GM12878 (cell line): Measurements from ENCODE around the gene SPAG16. TPM values are rescaled to one million over a fixed set of nuclear protein-coding genes. Genes with fewer than 3 reads are reported as not detected.

ENCODE experiments used
- ATAC-seq: fragments of 200-7000 bp; cut with Tn5 transposase; 3 replicates; pipeline ENCODE4 v1.9.1; 2020; ENCODE audit warnings: mild to moderate bottlenecking, moderate library complexity
- BruUV-seq: library from RNA; stranded (reverse); fragments of 400-500 nt; replicated peaks from 2 replicates; lab custom pipeline; 2021; lab: Mats Ljungman, UMichigan
- CTCF ChIA-PET: fragments of 300-600 bp; sonication (Branson Sonifier 250); formaldehyde crosslinking; extraction: SDS; loops from one replicate; lab custom pipeline; 2021; ENCODE audit warnings: inconsistent platforms; lab: Yijun Ruan, JAX
- POLR2A ChIA-PET: fragments of 350-600 bp; formaldehyde crosslinking; extraction: SDS; loops from one replicate; lab custom pipeline; 2021; ENCODE audit warnings: inconsistent platforms; lab: Charles Lee
- RAD21 ChIA-PET: fragments of 300-600 bp; sonication (Branson Sonifier 250); formaldehyde crosslinking; loops from one replicate; lab custom pipeline; 2023; ENCODE audit warnings: antibody characterized with exemption; ENCODE audit not compliant: unreplicated experiment; lab: Charles Lee
- SMC1A ChIA-PET: fragments of 300-600 bp; sonication (Branson Sonifier 250); formaldehyde crosslinking; loops from one replicate; lab custom pipeline; 2023; ENCODE audit not compliant: unreplicated experiment, uncharacterized antibody; lab: Charles Lee
- DNase-seq: peaks from one replicate; pipeline ENCODE4 v3.0.0-alpha.2; 2011; ENCODE audit warnings: low read depth, low spot score
- FAIRE-seq: peaks from 3 replicates; lab custom pipeline; 2011; peaks lifted over from hg19 to GRCh38; lab: Jason Lieb, UNC
- H2AFZ ChIP-seq: 2 replicates; pipeline ENCODE4 v1.6.0; 2011; ENCODE audit warnings: low read depth, low read length, control low read depth; ENCODE audit not compliant: control insufficient read depth
- H3K27ac ChIP-seq: 2 replicates; pipeline ENCODE4 v1.5.1; 2011; ENCODE audit warnings: control low read depth; ENCODE audit not compliant: control insufficient read depth, insufficient read depth
- H3K27me3 ChIP-seq, 2 experiments: replicated peaks in 1 of 2; 2 replicates each; pipeline versions ENCODE4 v1.6.0 to v1.6.1; 2011; ENCODE audit warnings: low read length in 1 of 2; ENCODE audit not compliant: control insufficient read depth in 2 of 2, insufficient read depth in 2 of 2
- H3K36me3 ChIP-seq, 2 experiments: 2 replicates each; pipeline ENCODE4 v1.5.1; 2011; ENCODE audit warnings: low read length in 1 of 2; ENCODE audit not compliant: control insufficient read depth in 2 of 2, insufficient read depth in 2 of 2
- H3K4me1 ChIP-seq: 2 replicates; pipeline ENCODE4 v1.6.1; 2011; ENCODE audit warnings: mild to moderate bottlenecking, low read length, moderate library complexity, mixed read lengths; ENCODE audit not compliant: control insufficient read depth, insufficient read depth
- H3K4me2 ChIP-seq: 2 replicates; pipeline ENCODE4 v1.6.0; 2011; ENCODE audit warnings: control low read depth; ENCODE audit not compliant: control insufficient read depth, insufficient read depth
- H3K4me3 ChIP-seq: fragments of 200-600 bp; sonication (generic); 2 replicates; pipeline ENCODE4 v1.5.1; 2016
- H3K79me2 ChIP-seq: 2 replicates; pipeline ENCODE4 v1.6.0; 2011; ENCODE audit warnings: low read length; ENCODE audit not compliant: control insufficient read depth, insufficient read depth
- H3K9ac ChIP-seq: 2 replicates; pipeline ENCODE4 v1.8.0; 2011; ENCODE audit warnings: low read length, control low read depth, mixed read lengths; ENCODE audit not compliant: control insufficient read depth, insufficient read depth
- H3K9me3 ChIP-seq: replicated peaks from 3 replicates; pipeline ENCODE4 v1.5.1; 2011; ENCODE audit warnings: mild to moderate bottlenecking, low read length; ENCODE audit not compliant: control insufficient read depth, insufficient read depth
- H4K20me1 ChIP-seq: 2 replicates; pipeline ENCODE4 v1.6.0; 2011; ENCODE audit not compliant: control insufficient read depth, insufficient read depth
- BACH1 ChIP-seq: fragments of 450-650 bp; IDR thresholded peaks from 2 replicates; pipeline ENCODE4 v1.6.1; 2017; ENCODE audit warnings: mild to moderate bottlenecking, borderline replicate concordance
- CBX3 ChIP-seq: fragments of 200-600 bp; sonication (generic); IDR thresholded peaks from 2 replicates; pipeline ENCODE4 v1.6.1; 2016; ENCODE audit warnings: low read depth, borderline replicate concordance
- EED ChIP-seq: sonication (generic); IDR thresholded peaks from 2 replicates; pipeline ENCODE4 v1.6.1; 2016; ENCODE audit warnings: antibody characterized with exemption, low read depth
- ESRRA ChIP-seq: IDR thresholded peaks from 2 replicates; pipeline ENCODE4 v1.6.1; 2012; ENCODE audit warnings: mild to moderate bottlenecking, low read length, improper control_type of control experiment
- ETV6 ChIP-seq, 2 experiments: fragments of 450-650 bp in 1 of 2; IDR thresholded peaks in 1 of 2; conservative IDR thresholded peaks in 1 of 2; 2 replicates each; pipeline ENCODE4 v1.6.1; 2014; ENCODE audit warnings: antibody characterized with exemption in 1 of 2, borderline replicate concordance in 1 of 2, low read depth in 1 of 2, mild to moderate bottlenecking in 1 of 2, moderate library complexity in 1 of 2
- HDAC2 ChIP-seq: fragments of 200-600 bp; sonication (generic); IDR thresholded peaks from 2 replicates; pipeline ENCODE4 v1.6.1; 2017
- IKZF1 ChIP-seq: fragments of 450-650 bp; conservative IDR thresholded peaks from 2 replicates; pipeline ENCODE4 v1.6.1; 2017; ENCODE audit warnings: antibody characterized with exemption, mild to moderate bottlenecking
- JUND ChIP-seq: IDR thresholded peaks from 2 replicates; pipeline ENCODE4 v1.6.1; 2012; ENCODE audit warnings: low read depth, mild to moderate bottlenecking, low read length, improper control_type of control experiment, moderate library complexity
- KLF5 ChIP-seq: fragments of 450-650 bp; IDR thresholded peaks from 2 replicates; pipeline ENCODE4 v1.6.1; 2014; ENCODE audit warnings: mild to moderate bottlenecking; ENCODE audit not compliant: partially characterized antibody
- MXI1 ChIP-seq: fragments of 150-350 bp; IDR thresholded peaks from 2 replicates; pipeline ENCODE4 v1.6.1; 2011; ENCODE audit warnings: low read depth, mild to moderate bottlenecking, inconsistent platforms, low read length, improper control_type of control experiment
- NKRF ChIP-seq: fragments of 450-650 bp; conservative IDR thresholded peaks from 2 replicates; pipeline ENCODE4 v1.6.1; 2017; ENCODE audit warnings: mild to moderate bottlenecking, moderate library complexity
- POLR2AphosphoS5 ChIP-seq: IDR thresholded peaks from 2 replicates; pipeline ENCODE4 v1.6.1; 2011; ENCODE audit warnings: mild to moderate bottlenecking, low read length, inconsistent platforms
- RBBP5 ChIP-seq: fragments of 200-600 bp; sonication (generic); conservative IDR thresholded peaks from 2 replicates; pipeline ENCODE4 v1.6.1; 2016
- SP1 ChIP-seq: IDR thresholded peaks from one replicate; pipeline ENCODE4 v1.6.1; 2011; ENCODE audit warnings: low read depth, low read length
- SREBF2 ChIP-seq: IDR thresholded peaks from 2 replicates; pipeline ENCODE4 v1.6.1; 2012; ENCODE audit warnings: mild to moderate bottlenecking, low read length
- TCF3 ChIP-seq: IDR thresholded peaks from 2 replicates; pipeline ENCODE4 v1.6.1; 2012; ENCODE audit warnings: low read depth, mild to moderate bottlenecking, low read length, borderline replicate concordance; ENCODE audit not compliant: insufficient read depth
- USF2 ChIP-seq: IDR thresholded peaks from 2 replicates; pipeline ENCODE4 v1.6.1; 2011; ENCODE audit warnings: low read depth, low read length, improper control_type of control experiment, borderline replicate concordance
- ZNF207 ChIP-seq: fragments of 450-650 bp; IDR thresholded peaks from 2 replicates; pipeline ENCODE4 v1.6.1; 2014; ENCODE audit warnings: antibody characterized with exemption, mild to moderate bottlenecking, borderline replicate concordance
- ZNF217 ChIP-seq: fragments of 450-650 bp; IDR thresholded peaks from 2 replicates; pipeline ENCODE4 v1.6.1; 2017; ENCODE audit warnings: antibody characterized with exemption, mild to moderate bottlenecking
- WGBS: methylation state at CpG from one replicate; pipeline ENCODE4 v1.1.6; 2016; ENCODE audit warnings: low lambda C conversion rate; ENCODE audit not compliant: insufficient replicate concordance, insufficient coverage; ENCODE audit errors: missing lambda C conversion rate; 5-methylcytosine and 5-hydroxymethylcytosine counted together
- in situ Hi-C: fragments of 300-500 bp; cut with MboI; formaldehyde crosslinking; loops from 9 replicates; pipeline ENCODE4 v1.14.3; 2018; ENCODE audit warnings: mixed read lengths
- intact Hi-C: fragments of 100-400 bp; cut with micrococcal nuclease; formaldehyde crosslinking; loops from one replicate; pipeline ENCODE4 v1.14.2; 2022; ENCODE audit not compliant: unreplicated experiment
- polyA plus RNA-seq, 11 experiments: library from polyadenylated mRNA; depleted of rRNA in 4 of 11; unstranded in 6 of 11; stranded (reverse) in 5 of 11; fragments of >200 nt; fragmentation: Nextera tagmentation in 4 of 11; fragmentation: Illumina TruSeq in 1 of 11; extraction: Ambion mirVana in 4 of 11; extraction: Trizol in 1 of 11; gene quantifications; 1 replicate in 1 of 11; 2 replicates in 10 of 11; pipeline versions ENCODE4 v1.2.1 to v1.2.3, GENCODE V29; 2011 to 2016; ENCODE audit warnings: inconsistent platforms in 2 of 11, missing spikeins in 2 of 11, low read depth in 1 of 11
- total RNA-seq, 4 experiments: library from RNA; depleted of rRNA in 3 of 4; stranded (reverse); fragments of >200 nt in 3 of 4; fragmentation: Illumina TruSeq in 1 of 4; extraction: Trizol in 1 of 4; gene quantifications; 2 replicates each; pipeline versions ENCODE4 v1.2.1 to v1.2.3, GENCODE V29; 2013 to 2021
- TF ChIP-seq, protein P1 (sequence below): fragments of 450-650 bp; IDR thresholded peaks from 2 replicates; pipeline ENCODE4 v1.6.1; 2014; ENCODE audit warnings: mild to moderate bottlenecking

Gene SPAG16
- total and polyA plus RNA-seq, 10 of the 15 experiments (the other 5 are each of a cell fraction or from before 2014, with no cell fraction given), result 6.0 to 25.0 (median 15.2) TPM

DNA sequence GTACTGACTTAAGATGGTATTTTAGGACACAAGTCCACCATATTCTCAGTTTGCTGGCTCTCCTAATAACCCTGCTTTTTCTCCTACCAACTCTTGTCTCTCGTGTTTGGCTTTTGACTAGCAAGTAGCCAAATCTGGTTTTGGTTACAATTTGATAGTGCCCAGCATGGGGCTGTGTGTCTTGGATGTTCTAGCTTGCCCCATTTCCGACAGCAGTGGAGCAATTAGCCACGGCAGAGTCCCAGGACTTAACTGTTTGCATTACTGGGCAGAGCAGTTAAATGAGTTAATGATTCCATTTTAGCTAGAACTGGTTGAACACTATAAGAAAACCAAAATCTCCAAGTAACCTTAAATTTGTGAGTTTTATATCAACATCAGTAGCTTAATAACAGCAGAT is 18.6 kb upstream of the SPAG16 start (continued):
- TF ChIP-seq CBX3 (no peak), USF2 (no peak), ZNF207 (no peak), IKZF1 (no peak), JUND (no peak), BACH1 (no peak)

DNA sequence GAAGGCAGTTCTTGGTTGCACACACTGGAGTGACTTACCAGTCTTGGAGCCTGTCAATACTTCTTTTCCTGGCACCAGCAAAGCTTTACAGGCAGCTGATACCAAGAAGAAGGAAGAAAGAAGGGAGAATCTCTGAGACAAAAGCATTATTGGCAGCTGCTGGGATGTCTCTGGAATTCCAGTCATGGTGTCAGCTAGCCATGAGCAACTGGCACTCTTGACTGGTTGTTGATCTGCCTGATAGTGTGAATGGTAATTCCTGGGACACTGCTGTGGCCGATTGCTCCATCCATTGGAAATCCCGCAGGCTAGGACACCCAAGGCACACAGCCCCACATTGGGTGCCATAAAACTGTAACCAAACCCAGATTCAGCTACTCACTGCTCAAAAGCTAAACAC is 17.8 kb upstream of the SPAG16 start:
- in situ Hi-C loops, result no loop called here
- Histone ChIP-seq H3K4me2 (no peak overlapping the region), H3K4me1 (no peaks in the 10 kb centered on the region), H3K79me2 (no peaks in the 10 kb centered on the region), H2AFZ (no peak overlapping the region), H3K9me3 (no peaks in the 10 kb centered on the region), H4K20me1 (no peaks in the 10 kb centered on the region), H3K9ac (no peak overlapping the region), H3K27me3 (no peaks in the 10 kb centered on the region), H3K36me3 (no peaks in the 10 kb centered on the region), H3K27ac (no peak overlapping the region), H3K4me3 (no peak overlapping the region)
- BruUV-seq, result no TSS peak
- RAD21 ChIA-PET, result no interaction called here
- FAIRE-seq, result no peak
- CTCF ChIA-PET, result no interaction called here
- intact Hi-C loops, result no loop called here
- 97% methylated on average over 2 of the region's 2 CpGs for WGBS
- DNase-seq, result no peak
- ATAC-seq, result no peak
- POLR2A ChIA-PET, result no interaction called here
- SMC1A ChIA-PET, result interaction anchor here (0.7 to 1.3 kb wide), 3 partner anchors 11 to 1993 kb away, joined by 3 read pairs; no protein-coding TSS in a partner anchor
- TF ChIP-seq ZNF217, result no peak
- no peak for TF ChIP-seq TCF3
- TF ChIP-seq SP1, result no peak
- no peak for TF ChIP-seq RBBP5
- TF ChIP-seq MXI1, result no peak
- TF ChIP-seq KLF5, result no peak
- no peak for TF ChIP-seq NKRF
- TF ChIP-seq HDAC2, result no peak
- no peak for TF ChIP-seq ETV6 (conservative IDR thresholded peaks at IDR 0.05 in 1 of 2, IDR thresholded peaks at IDR 0.05 in 1 of 2; ENCODE audit: borderline replicate concordance in 1 of 2, low read depth in 1 of 2)
- no peak for TF ChIP-seq ESRRA
- no peak for TF ChIP-seq SREBF2
- no peak for TF ChIP-seq EED
- TF ChIP-seq USF2, result no peak
- TF ChIP-seq, protein P1, sequence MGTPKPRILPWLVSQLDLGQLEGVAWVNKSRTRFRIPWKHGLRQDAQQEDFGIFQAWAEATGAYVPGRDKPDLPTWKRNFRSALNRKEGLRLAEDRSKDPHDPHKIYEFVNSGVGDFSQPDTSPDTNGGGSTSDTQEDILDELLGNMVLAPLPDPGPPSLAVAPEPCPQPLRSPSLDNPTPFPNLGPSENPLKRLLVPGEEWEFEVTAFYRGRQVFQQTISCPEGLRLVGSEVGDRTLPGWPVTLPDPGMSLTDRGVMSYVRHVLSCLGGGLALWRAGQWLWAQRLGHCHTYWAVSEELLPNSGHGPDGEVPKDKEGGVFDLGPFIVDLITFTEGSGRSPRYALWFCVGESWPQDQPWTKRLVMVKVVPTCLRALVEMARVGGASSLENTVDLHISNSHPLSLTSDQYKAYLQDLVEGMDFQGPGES, result no peak
- no peak for TF ChIP-seq POLR2AphosphoS5
